ENCODE measurements around the gene LRP11. TPM values are rescaled to one million over a fixed set of nuclear protein-coding genes. Genes with fewer than 3 reads are reported as not detected.

Gene LRP11
- total RNA-seq, 1 donor from 2014 or later = 129 TPM

GRCh38 chr6:149881860-149882259 is 17.7 kb upstream of the LRP11 start:
- Histone ChIP-seq H3K36me3 (ENCODE audit: control insufficient read depth, insufficient read depth, low read length) (no peaks in the 10 kb centered on the region), H3K4me3 (ENCODE audit: low read depth, low read length) (no peak overlapping the region), H3K27me3 (ENCODE audit: control insufficient read depth, insufficient read depth, low read length) (no peaks in the 10 kb centered on the region)
- TF ChIP-seq CTCF (IDR thresholded peaks at IDR 0.05; ENCODE audit: insufficient read depth, low read length, severe bottlenecking) = no peak
- DNase-seq (ENCODE audit: low read depth) (no peak), FAIRE-seq (no peak)

DNA sequence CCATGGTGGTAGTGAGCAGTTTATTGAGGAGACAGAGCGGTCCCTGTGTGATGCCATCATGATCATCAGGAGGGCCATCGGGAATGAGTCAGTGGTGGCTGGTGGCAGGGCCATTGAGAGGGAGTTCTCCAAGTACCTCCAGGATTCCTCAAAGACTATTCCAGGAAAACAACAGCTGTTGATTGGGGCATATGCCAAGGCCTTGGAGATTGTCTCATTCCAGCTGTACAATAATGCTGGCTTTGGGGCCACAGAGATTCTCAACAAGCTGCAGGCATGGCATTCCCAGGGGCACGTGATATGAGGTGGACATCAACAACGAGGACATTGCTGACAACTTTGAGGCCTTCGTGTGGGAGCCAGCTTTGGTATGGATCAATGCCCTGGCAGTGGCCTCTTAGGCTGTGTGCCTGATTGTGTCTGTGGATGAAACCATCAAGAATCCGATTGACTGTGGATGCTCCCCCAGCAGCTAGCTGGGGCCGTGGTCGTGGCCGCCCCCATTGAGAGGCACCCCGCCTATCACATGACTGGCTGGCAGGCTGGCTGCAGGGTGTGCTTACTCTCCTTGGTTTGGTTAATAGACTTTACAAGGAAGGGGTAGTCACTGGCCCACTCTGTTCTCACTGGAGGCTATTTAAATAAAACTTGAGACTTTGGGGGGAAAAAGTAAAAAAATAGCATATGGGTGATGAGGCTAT is 17.1 kb upstream of the LRP11 start:
- TF ChIP-seq CTCF (IDR thresholded peaks at IDR 0.05; ENCODE audit: insufficient read depth, low read length, severe bottlenecking) = no peak
- no peak overlapping the region for H3K4me3 ChIP-seq (ENCODE audit: low read depth, low read length)
- H3K36me3 ChIP-seq (ENCODE audit: control insufficient read depth, insufficient read depth, low read length) = no peaks in the 10 kb centered on the region
- no peak for FAIRE-seq
- H3K27me3 ChIP-seq (ENCODE audit: control insufficient read depth, insufficient read depth, low read length) = no peaks in the 10 kb centered on the region
- no peak for DNase-seq (ENCODE audit: low read depth)

GRCh38 chr6:149877659-149878058 is 13.5 kb upstream of the LRP11 start:
- H3K27me3 ChIP-seq (ENCODE audit: control insufficient read depth, insufficient read depth, low read length) = no peaks in the 10 kb centered on the region
- FAIRE-seq (no peak), DNase-seq (ENCODE audit: low read depth) (no peak)
- no peak for TF ChIP-seq CTCF (IDR thresholded peaks at IDR 0.05; ENCODE audit: insufficient read depth, low read length, severe bottlenecking)
- H3K36me3 ChIP-seq (ENCODE audit: control insufficient read depth, insufficient read depth, low read length) = no peaks in the 10 kb centered on the region
- H3K4me3 ChIP-seq (ENCODE audit: low read depth, low read length) = no peak overlapping the region

- Histone ChIP-seq H3K27me3 (ENCODE audit: control insufficient read depth, insufficient read depth, low read length) (no peaks in the 10 kb centered on the region), H3K36me3 (ENCODE audit: control insufficient read depth, insufficient read depth, low read length) (no peaks in the 10 kb centered on the region), H3K4me3 (ENCODE audit: low read depth, low read length) (no peak overlapping the region)
- DNase-seq (ENCODE audit: low read depth) (no peak), FAIRE-seq (no peak)
- no peak for TF ChIP-seq CTCF (IDR thresholded peaks at IDR 0.05; ENCODE audit: insufficient read depth, low read length, severe bottlenecking)
These were observed 12.2 kb upstream of the LRP11 start for GRCh38 chr6:149876241-149876933.

GRCh38 chr6:149872233-149872632 is 8.1 kb upstream of the LRP11 start:
- TF ChIP-seq CTCF (IDR thresholded peaks at IDR 0.05; ENCODE audit: insufficient read depth, low read length, severe bottlenecking) = no peak
- H3K36me3 ChIP-seq (ENCODE audit: control insufficient read depth, insufficient read depth, low read length) = no peaks in the 10 kb centered on the region
- no peak overlapping the region for H3K4me3 ChIP-seq (ENCODE audit: low read depth, low read length)
- DNase-seq (ENCODE audit: low read depth) (no peak), FAIRE-seq (no peak)
- H3K27me3 ChIP-seq (ENCODE audit: control insufficient read depth, insufficient read depth, low read length) = no peaks in the 10 kb centered on the region
